WERI-Rb-1 (cell line): ENCODE results near the gene MYBL2.

Source experiments
- DNase-seq: peaks from one replicate; pipeline ENCODE4 v3.0.0-alpha.2; 2020
- H3K27ac ChIP-seq: fragments of 250-450 bp; sonication (Bioruptor Pico); 2 replicates; pipeline ENCODE4 v1.5.1; 2020; ENCODE audit warnings: mild to moderate bottlenecking, moderate library complexity
- H3K27me3 ChIP-seq: fragments of 250-450 bp; sonication (Bioruptor Pico); 2 replicates; pipeline ENCODE4 v1.5.1; 2021; ENCODE audit warnings: mild to moderate bottlenecking, low read depth, moderate library complexity; ENCODE audit not compliant: insufficient read depth, severe bottlenecking
- H3K36me3 ChIP-seq: fragments of 250-450 bp; sonication (Bioruptor Pico); 2 replicates; pipeline ENCODE4 v1.5.1; 2020; ENCODE audit warnings: mild to moderate bottlenecking, moderate library complexity
- H3K4me3 ChIP-seq: 2 replicates; pipeline ENCODE4 v1.5.1; 2011; ENCODE audit warnings: low read depth, mild to moderate bottlenecking, control low read depth, low read length
- H3K9me3 ChIP-seq: fragments of 250-450 bp; sonication (Bioruptor Pico); 2 replicates; pipeline ENCODE4 v1.5.1; 2021; ENCODE audit warnings: mild to moderate bottlenecking, moderate library complexity; ENCODE audit not compliant: severe bottlenecking
- TF ChIP-seq, protein P1 (sequence below): IDR thresholded peaks from 2 replicates; pipeline ENCODE4 v1.5.1; 2011; ENCODE audit warnings: low read depth, mild to moderate bottlenecking, control low read depth, inconsistent platforms, low read length

Gene MYBL2

GRCh38 chr20:43744966-43745730, 78.2 kb downstream of the MYBL2 start:
- TF ChIP-seq, protein P1, sequence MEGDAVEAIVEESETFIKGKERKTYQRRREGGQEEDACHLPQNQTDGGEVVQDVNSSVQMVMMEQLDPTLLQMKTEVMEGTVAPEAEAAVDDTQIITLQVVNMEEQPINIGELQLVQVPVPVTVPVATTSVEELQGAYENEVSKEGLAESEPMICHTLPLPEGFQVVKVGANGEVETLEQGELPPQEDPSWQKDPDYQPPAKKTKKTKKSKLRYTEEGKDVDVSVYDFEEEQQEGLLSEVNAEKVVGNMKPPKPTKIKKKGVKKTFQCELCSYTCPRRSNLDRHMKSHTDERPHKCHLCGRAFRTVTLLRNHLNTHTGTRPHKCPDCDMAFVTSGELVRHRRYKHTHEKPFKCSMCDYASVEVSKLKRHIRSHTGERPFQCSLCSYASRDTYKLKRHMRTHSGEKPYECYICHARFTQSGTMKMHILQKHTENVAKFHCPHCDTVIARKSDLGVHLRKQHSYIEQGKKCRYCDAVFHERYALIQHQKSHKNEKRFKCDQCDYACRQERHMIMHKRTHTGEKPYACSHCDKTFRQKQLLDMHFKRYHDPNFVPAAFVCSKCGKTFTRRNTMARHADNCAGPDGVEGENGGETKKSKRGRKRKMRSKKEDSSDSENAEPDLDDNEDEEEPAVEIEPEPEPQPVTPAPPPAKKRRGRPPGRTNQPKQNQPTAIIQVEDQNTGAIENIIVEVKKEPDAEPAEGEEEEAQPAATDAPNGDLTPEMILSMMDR, result no peak
- no peaks in the 10 kb centered on the region for H3K36me3 ChIP-seq
- H3K27me3 ChIP-seq, result peaks cover 3% of the 10 kb centered on the region
- H3K27ac ChIP-seq, result no peak overlapping the region
- no peak overlapping the region for H3K4me3 ChIP-seq
- DNase-seq, result peak; percentile 81
- H3K9me3 ChIP-seq, result no peaks in the 10 kb centered on the region

DNA sequence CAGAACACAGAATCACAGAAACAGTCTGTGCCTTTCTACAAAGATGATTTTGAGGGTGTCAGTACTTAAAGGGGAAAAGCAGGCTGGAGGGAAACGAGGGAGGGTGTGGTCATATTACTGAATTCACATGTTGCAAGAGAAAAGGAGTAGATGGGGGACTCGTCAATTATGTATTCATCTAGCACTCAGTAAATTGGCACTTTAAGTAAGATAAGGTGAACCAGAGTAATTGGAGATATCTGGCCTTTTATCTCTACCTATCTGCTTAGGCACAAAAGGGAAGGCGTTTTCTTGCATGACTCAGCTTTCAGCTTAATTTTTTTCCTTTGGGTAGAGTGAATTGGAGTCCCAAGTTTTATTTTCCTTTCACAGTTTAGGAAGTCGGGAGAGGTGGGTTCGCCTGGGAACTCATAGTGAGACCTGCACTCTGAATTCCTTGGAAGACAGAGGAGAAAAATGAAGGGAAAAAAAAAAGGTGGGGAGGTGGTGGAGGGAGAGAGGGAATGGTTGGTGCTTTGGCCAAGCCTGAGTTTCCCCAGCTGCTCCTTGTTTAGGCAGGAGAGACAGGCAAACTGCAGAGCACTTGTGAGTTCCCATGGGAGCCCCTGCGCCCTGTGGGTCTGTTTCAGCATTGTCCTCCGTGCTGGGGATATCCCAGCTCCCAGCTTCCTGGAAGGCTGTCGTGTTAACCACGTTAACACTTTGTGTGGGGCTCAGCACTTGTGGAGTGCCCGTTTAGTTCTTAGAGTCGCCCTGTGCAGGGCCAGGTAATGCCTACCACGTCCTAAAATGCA, 79.6 kb downstream of the MYBL2 start:
- Histone ChIP-seq H3K9me3 (no peaks in the 10 kb centered on the region), H3K27ac (no peak overlapping the region), H3K4me3 (no peak overlapping the region), H3K36me3 (no peaks in the 10 kb centered on the region), H3K27me3 (peaks cover 14% of the 10 kb centered on the region)
- TF ChIP-seq, protein P1, result no peak
- no peak for DNase-seq

DNA sequence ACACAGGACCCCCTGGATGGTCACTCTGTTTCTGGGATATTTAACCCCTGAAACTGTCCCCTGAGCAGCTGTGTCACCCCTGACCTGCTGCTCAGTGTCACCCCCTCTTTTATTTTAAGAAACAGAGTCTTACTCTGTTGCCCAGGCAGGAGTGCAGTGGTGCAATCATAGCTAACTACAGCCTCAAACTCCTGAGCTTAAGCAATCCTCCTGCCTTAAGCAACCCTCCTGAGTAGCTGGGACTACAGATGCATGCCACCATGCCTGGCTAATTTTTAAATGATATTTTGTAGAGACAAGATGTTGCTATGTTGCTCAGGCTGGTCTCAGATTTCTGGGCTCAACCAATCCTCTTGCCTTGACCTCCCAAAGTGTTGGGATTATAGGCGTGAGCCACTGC, 81.4 kb downstream of the MYBL2 start:
- TF ChIP-seq, protein P1, result no peak
- Histone ChIP-seq H3K36me3 (no peaks in the 10 kb centered on the region), H3K4me3 (no peak overlapping the region), H3K9me3 (no peaks in the 10 kb centered on the region), H3K27me3 (peaks cover 30% of the 10 kb centered on the region), H3K27ac (no peak overlapping the region)
- DNase-seq, result no peak

DNA sequence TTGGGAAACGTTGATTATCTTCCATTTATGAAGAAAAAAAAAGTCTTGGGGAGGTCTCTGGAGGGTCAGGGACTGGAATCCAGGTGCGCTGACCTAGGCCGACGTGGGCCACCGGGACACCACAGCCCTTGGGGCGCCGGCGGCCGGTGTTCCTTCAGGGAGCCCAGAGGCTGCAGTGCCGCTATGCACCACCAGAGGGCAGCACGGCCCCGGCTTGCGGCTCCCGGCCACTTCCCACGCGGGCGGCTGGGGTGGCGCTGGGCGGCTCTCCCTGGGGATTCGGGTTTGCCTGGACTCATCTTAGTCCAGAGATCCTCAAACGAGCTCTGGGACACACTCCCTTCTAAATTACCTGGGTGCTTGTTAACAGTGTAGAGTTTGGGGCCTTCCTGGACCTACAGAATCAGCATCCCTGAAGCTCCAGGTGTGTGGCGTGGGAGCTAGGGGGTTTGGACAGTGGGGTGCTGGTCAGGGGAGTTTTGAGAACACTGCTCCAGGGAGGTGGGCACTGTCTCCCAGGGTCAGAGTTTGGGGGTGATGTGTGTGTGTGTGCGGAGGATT, 82.9 kb downstream of the MYBL2 start:
- H3K27ac ChIP-seq, result no peak overlapping the region
- H3K4me3 ChIP-seq, result no peak overlapping the region
- H3K36me3 ChIP-seq, result no peaks in the 10 kb centered on the region
- DNase-seq, result peak; percentile 75
- H3K27me3 ChIP-seq, result peaks cover 44% of the 10 kb centered on the region
- no peaks in the 10 kb centered on the region for H3K9me3 ChIP-seq
- TF ChIP-seq, protein P1, result peak; percentile 97

- Histone ChIP-seq H3K27me3 (peaks cover 53% of the 10 kb centered on the region), H3K4me3 (no peak overlapping the region), H3K36me3 (no peaks in the 10 kb centered on the region), H3K9me3 (no peaks in the 10 kb centered on the region), H3K27ac (no peak overlapping the region)
- TF ChIP-seq, protein P1, result no peak
- DNase-seq, result no peak
These were observed 83.9 kb downstream of the MYBL2 start for GRCh38 chr20:43750774-43751166.
